GM20000 (cell line): ENCODE data around the gene ATP6V1B1.

Experiments
- DNase-seq: peaks from one replicate; pipeline ENCODE4 v3.0.0; 2012; ENCODE audit warnings: low spot score
- CTCF ChIP-seq: IDR thresholded peaks from 2 replicates; pipeline ENCODE4 v1.5.1; 2012; ENCODE audit warnings: mild to moderate bottlenecking, control low read depth; ENCODE audit errors: extremely low read depth, missing control alignments

Gene ATP6V1B1

GRCh38 chr2:71003396-71003795, 67.7 kb downstream of the ATP6V1B1 start:
- no peak for TF ChIP-seq CTCF

GRCh38 chr2:71003966-71004755, 68.5 kb downstream of the ATP6V1B1 start:
- no peak for DNase-seq
- TF ChIP-seq CTCF = no peak

More at GRCh38 chr2:71003396-71003795, 67.7 kb downstream of the ATP6V1B1 start:
- no peak for DNase-seq

DNA sequence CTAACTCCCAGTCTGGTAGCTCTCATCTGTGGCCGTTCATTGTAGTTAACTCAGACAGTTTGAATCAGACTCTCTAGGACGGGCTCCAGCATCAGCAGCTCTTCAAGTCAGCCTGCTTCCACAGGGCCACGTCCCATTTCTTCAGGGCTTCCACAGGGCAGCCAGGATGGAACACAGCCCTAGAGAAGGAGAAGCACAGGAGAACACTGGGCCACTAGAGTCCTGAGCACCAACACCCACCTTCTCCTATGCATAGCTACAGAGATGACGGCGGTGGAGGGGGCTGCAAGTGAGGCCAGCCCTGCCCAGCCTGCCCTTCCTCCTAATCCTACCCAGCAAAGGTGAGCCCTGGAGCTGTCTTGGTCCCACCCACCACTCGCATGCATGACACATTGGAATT, 69.2 kb downstream of the ATP6V1B1 start:
- no peak for DNase-seq
- TF ChIP-seq CTCF = no peak

DNA sequence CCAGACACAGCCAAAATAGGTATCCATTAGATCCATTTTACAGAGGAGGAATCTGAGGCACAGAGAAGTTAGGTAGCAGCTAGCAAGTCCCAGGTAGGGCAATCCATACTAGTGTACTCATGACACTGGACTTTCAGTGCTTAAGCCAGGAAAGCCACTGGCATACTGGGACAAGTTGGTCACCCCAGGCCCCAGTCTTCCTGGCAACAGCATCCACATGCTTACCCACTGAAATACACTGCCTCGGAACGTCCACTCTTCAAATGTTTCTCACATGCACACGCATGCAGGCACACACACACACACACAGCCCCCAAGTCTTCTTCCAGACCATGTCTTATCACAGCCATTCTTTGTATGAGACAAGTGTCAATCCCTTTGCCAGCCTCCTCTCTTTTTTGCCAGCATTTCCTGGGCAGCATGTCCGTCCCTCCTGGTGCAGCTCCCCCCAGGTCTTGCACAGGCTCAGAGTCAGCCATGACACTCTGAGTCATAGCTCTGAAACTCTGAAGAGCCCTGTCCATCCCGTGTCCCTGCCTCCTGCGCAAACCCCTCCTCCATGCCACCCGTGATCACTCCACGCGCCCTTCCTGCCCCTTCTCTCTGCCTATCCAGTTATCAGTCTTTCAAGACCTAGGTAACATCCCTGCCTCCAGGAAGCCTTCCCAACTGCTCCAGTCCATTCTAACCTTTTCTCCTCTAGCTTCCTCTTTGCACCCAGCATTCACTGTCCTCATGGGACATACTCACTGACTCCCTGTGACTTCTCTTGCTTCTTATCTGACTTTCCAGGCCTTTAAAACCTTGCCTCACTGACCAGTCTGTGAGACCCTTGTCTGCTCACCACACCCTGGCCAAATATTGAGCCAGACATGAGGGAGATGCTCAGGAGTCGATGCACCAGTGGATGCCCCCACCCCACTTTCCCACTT, 69.8 kb downstream of the ATP6V1B1 start:
- TF ChIP-seq CTCF = no peak
- no peak for DNase-seq

DNA sequence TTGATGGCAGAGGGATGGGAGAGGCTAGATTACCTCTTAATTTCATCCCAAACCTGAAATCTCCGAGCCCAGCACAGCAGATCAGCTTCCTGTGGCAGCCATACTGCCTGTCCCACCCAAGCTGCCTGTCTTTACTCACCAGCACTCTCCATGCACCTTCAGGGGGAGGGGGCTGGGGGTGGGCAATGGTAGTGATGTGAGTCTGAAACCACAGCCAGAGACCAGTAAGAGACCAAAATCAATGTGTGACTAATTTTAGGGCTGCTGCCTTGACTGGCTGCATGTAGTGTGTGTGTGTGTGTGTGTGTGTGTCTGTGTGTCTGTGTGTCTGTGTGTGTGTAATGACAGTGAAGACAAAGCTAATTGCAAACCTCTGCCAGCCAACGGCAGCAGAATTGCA, 70.6 kb downstream of the ATP6V1B1 start:
- no peak for TF ChIP-seq CTCF
- no peak for DNase-seq

GRCh38 chr2:71006955-71007799, 71.5 kb downstream of the ATP6V1B1 start:
- peak; percentile 3 for DNase-seq
- TF ChIP-seq CTCF = no peak
